ENCODE measurements around the gene QRICH1. TPM values are rescaled to one million over a fixed set of nuclear protein-coding genes. Genes with fewer than 3 reads are reported as not detected.

Gene QRICH1
- polyA plus RNA-seq, 1 of the 3 experiments (the other 2 are of a cell fraction): 58.5 TPM

- H4K20me1 ChIP-seq (ENCODE audit: insufficient read depth): no peaks in the 10 kb centered on the region
- CTCF ChIA-PET: interaction anchor here (0.9 to 3.6 kb wide), 3 partner anchors 11 to 37 kb away, joined by 3 to 14 read pairs (median 7); partner anchors contain the start of gene WDR6
- H3K4me1 ChIP-seq (ENCODE audit: control insufficient read depth in 1 of 2, insufficient read depth in 2 of 2, low read depth in 1 of 2, low read length in 1 of 2): peaks cover 10 to 42% of the 10 kb centered on the region in 2 experiments; a peak in 3 of 4 replicates
- H3K9ac ChIP-seq: no peak overlapping the region
- H3K9me3 ChIP-seq: no peaks in the 10 kb centered on the region
- H3K36me3 ChIP-seq (replicated peaks in 1 of 2; ENCODE audit: control insufficient read depth in 1 of 2, insufficient read depth in 2 of 2, low read length in 1 of 2): peaks cover 49 to 53% of the 10 kb centered on the region in 2 experiments
- no peak overlapping the region for H3K4me3 ChIP-seq (ENCODE audit: low read depth in 2 of 2, low read length in 1 of 2)
- H3K27ac ChIP-seq (ENCODE audit: low read depth in 2 of 2, low read length in 1 of 2): peak overlapping the region in 1 of 2 experiments; percentile 34; a peak in 1 of 4 replicates
- POLR2A ChIA-PET: interaction anchor here (1.0 to 1.9 kb wide), 3 partner anchors 18 to 69 kb away, joined by 4 to 9 read pairs (median 6); partner anchors contain the start of genes QRICH1 and WDR6
- H3K79me2 ChIP-seq (ENCODE audit: insufficient read depth): peaks cover 79% of the 10 kb centered on the region
- no peak overlapping the region for H3K4me2 ChIP-seq
- H2AFZ ChIP-seq (ENCODE audit: low read depth): no peak overlapping the region
- 81% methylated on average over 8 of the region's 13 CpGs for WGBS (ENCODE audit: low lambda C conversion rate)
- no peaks in the 10 kb centered on the region for H3K27me3 ChIP-seq (ENCODE audit: insufficient read depth)
- peak; percentile 17 for DNase-seq
- no peaks in the 10 kb centered on the region for H3K9me2 ChIP-seq
- TF ChIP-seq MXI1 (IDR thresholded peaks at IDR 0.05; ENCODE audit: low read depth, low read length) (no peak), POLR2AphosphoS5 (IDR thresholded peaks at IDR 0.05; ENCODE audit: low read depth, low read length) (peak; percentile 41; the same call in 1 of the 2 replicates)
- peaks cover 45% of the 10 kb centered on the region for H3F3A ChIP-seq (replicated peaks; ENCODE audit: insufficient read depth)
Observed at GRCh38 chr3:49025005-49025792, 68.7 kb downstream of the QRICH1 start.

- Histone ChIP-seq H3K9me2 (no peaks in the 10 kb centered on the region), H3K9ac (no peak overlapping the region), H4K20me1 (ENCODE audit: insufficient read depth) (no peaks in the 10 kb centered on the region), H2AFZ (ENCODE audit: low read depth) (no peak overlapping the region), H3K79me2 (ENCODE audit: insufficient read depth) (peaks cover 87% of the 10 kb centered on the region), H3K27ac (ENCODE audit: low read depth in 2 of 2, low read length in 1 of 2) (no peak overlapping the region), H3K27me3 (ENCODE audit: insufficient read depth) (no peaks in the 10 kb centered on the region), H3F3A (replicated peaks; ENCODE audit: insufficient read depth) (peaks cover 45% of the 10 kb centered on the region), H3K4me2 (no peak overlapping the region), H3K4me1 (ENCODE audit: control insufficient read depth in 1 of 2, insufficient read depth in 2 of 2, low read depth in 1 of 2, low read length in 1 of 2) (peaks cover 10 to 45% of the 10 kb centered on the region in 2 experiments; a peak in 3 of 4 replicates), H3K9me3 (no peaks in the 10 kb centered on the region), H3K4me3 (ENCODE audit: low read depth in 2 of 2, low read length in 1 of 2) (no peak overlapping the region), H3K36me3 (replicated peaks in 1 of 2; ENCODE audit: control insufficient read depth in 1 of 2, insufficient read depth in 2 of 2, low read length in 1 of 2) (peaks cover 44 to 52% of the 10 kb centered on the region in 2 experiments)
- TF ChIP-seq EP300 (IDR thresholded peaks at IDR 0.05; ENCODE audit: borderline replicate concordance in 1 of 2, low read depth in 1 of 2, low read length in 1 of 2) (no peak), POLR2AphosphoS5 (IDR thresholded peaks at IDR 0.05; ENCODE audit: low read depth, low read length) (no peak), MEF2A (IDR thresholded peaks at IDR 0.05; ENCODE audit: borderline replicate concordance, low read depth) (no peak)
- WGBS (ENCODE audit: low lambda C conversion rate): 55% methylated on average over 2 of the region's 5 CpGs
- POLR2A ChIA-PET: interaction anchor here (1.0 kb wide), 1 partner anchor 69 kb away, joined by 4 read pairs; the partner anchor contains the start of gene QRICH1
- DNase-seq: no peak
- CTCF ChIA-PET: interaction anchor here (1.1 to 14.2 kb wide), 5 partner anchors 12 to 425 kb away, joined by 3 to 114 read pairs (median 14); partner anchors contain the start of genes P4HTM and WDR6
Observed at GRCh38 chr3:49024449-49024848, 69.4 kb downstream of the QRICH1 start.

GRCh38 chr3:49023775-49024174 lies 70.1 kb downstream of the QRICH1 start:
- peaks cover 49% of the 10 kb centered on the region for H3F3A ChIP-seq (replicated peaks; ENCODE audit: insufficient read depth)
- peaks cover 44 to 52% of the 10 kb centered on the region in 2 experiments for H3K36me3 ChIP-seq (replicated peaks in 1 of 2; ENCODE audit: control insufficient read depth in 1 of 2, insufficient read depth in 2 of 2, low read length in 1 of 2)
- no peaks in the 10 kb centered on the region for H3K9me2 ChIP-seq
- ChIA-PET CTCF (interaction anchor here (1.1 to 14.2 kb wide), 5 partner anchors 11 to 426 kb away, joined by 3 to 114 read pairs (median 14); partner anchors contain the start of genes P4HTM and WDR6), POLR2A (interaction anchor here (1.0 to 4.6 kb wide), 2 partner anchors 16 to 70 kb away, joined by 4 to 80 read pairs; partner anchors contain the start of genes QRICH1 and WDR6)
- H3K9ac ChIP-seq: no peak overlapping the region
- no peak overlapping the region for H2AFZ ChIP-seq (ENCODE audit: low read depth)
- H3K4me2 ChIP-seq: no peak overlapping the region
- H3K27me3 ChIP-seq (ENCODE audit: insufficient read depth): no peaks in the 10 kb centered on the region
- no peak for DNase-seq
- H3K9me3 ChIP-seq: no peaks in the 10 kb centered on the region
- no peak overlapping the region for H3K4me3 ChIP-seq (ENCODE audit: low read depth in 2 of 2, low read length in 1 of 2)
- WGBS (ENCODE audit: low lambda C conversion rate): 100% methylated on average over 4 of the region's 4 CpGs
- H3K27ac ChIP-seq (ENCODE audit: low read depth in 2 of 2, low read length in 1 of 2): 0 out of 4 replicates have a peak overlapping the region, but pooled peaks of 1 of the 2 experiments have one; percentile 13
- H4K20me1 ChIP-seq (ENCODE audit: insufficient read depth): no peaks in the 10 kb centered on the region
- H3K4me1 ChIP-seq (ENCODE audit: control insufficient read depth in 1 of 2, insufficient read depth in 2 of 2, low read depth in 1 of 2, low read length in 1 of 2): peaks cover 10 to 40% of the 10 kb centered on the region in 2 experiments; a peak in 3 of 4 replicates
- peaks cover 89% of the 10 kb centered on the region for H3K79me2 ChIP-seq (ENCODE audit: insufficient read depth)
- TF ChIP-seq TCF12 (IDR thresholded peaks at IDR 0.05) (no peak), PBX3 (IDR thresholded peaks at IDR 0.05) (no peak), TAF1 (IDR thresholded peaks at IDR 0.05; ENCODE audit: borderline replicate concordance, low read depth, low read length) (no peak), MEF2A (IDR thresholded peaks at IDR 0.05; ENCODE audit: borderline replicate concordance, low read depth) (no peak), FOXM1 (IDR thresholded peaks at IDR 0.05; ENCODE audit: low read depth) (no peak), NFIC (IDR thresholded peaks at IDR 0.05; ENCODE audit: borderline replicate concordance) (no peak), IRF3 (IDR thresholded peaks at IDR 0.05; ENCODE audit: low read depth, low read length) (no peak), JUND (IDR thresholded peaks at IDR 0.05) (no peak), FOXJ3 (CRISPR knock-in tag; IDR thresholded peaks at IDR 0.05) (no peak), SMC3 (IDR thresholded peaks at IDR 0.05; ENCODE audit: low read depth, low read length) (no peak), RXRA (IDR thresholded peaks at IDR 0.05; ENCODE audit: borderline replicate concordance, low read depth) (no peak), EZH2phosphoT487 (IDR thresholded peaks at IDR 0.05; ENCODE audit: borderline replicate concordance, low read depth) (no peak), ELF1 (IDR thresholded peaks at IDR 0.05) (no peak), GATA2 (CRISPR knock-in tag; IDR thresholded peaks at IDR 0.05) (no peak)

Data from SK-N-SH (cell line).